PFSK-1 (cell line): ENCODE results near the gene STYX.

Experiments used
- FOXP2 ChIP-seq: optimal IDR thresholded peaks from 2 replicates; pipeline ENCODE3; 2011; ENCODE audit warnings: borderline replicate concordance, control low read depth, inconsistent platforms; ENCODE audit not compliant: insufficient read depth; ENCODE audit errors: extremely low read length, extremely low read depth
- POLR2AphosphoS5 ChIP-seq: IDR thresholded peaks from 2 replicates; pipeline ENCODE4 v1.6.1; 2012; ENCODE audit warnings: low read depth, mild to moderate bottlenecking, control low read depth, low read length, moderate library complexity
- REST ChIP-seq, 2 experiments: IDR thresholded peaks; 2 replicates each; pipeline versions ENCODE4 v1.6.1 to v1.8.0; 2011 to 2012; ENCODE audit warnings: low read depth in 2 of 2, low read length in 2 of 2, control low read depth in 1 of 2, inconsistent platforms in 1 of 2, mild to moderate bottlenecking in 1 of 2, moderate library complexity in 1 of 2; ENCODE audit not compliant: insufficient read depth in 1 of 2
- SIN3A ChIP-seq: IDR thresholded peaks from 2 replicates; pipeline ENCODE4 v1.6.1; 2012; ENCODE audit warnings: mild to moderate bottlenecking, low read length, moderate library complexity, borderline replicate concordance; ENCODE audit not compliant: insufficient read depth
- TAF1 ChIP-seq: IDR thresholded peaks from 2 replicates; pipeline ENCODE4 v1.6.1; 2012; ENCODE audit warnings: low read length, control low read depth, borderline replicate concordance; ENCODE audit not compliant: insufficient read depth

The STYX gene

GRCh38 chr14:52692248-52692962 lies 37.6 kb upstream of the STYX start:
- TF ChIP-seq POLR2AphosphoS5 = no peak

- TF ChIP-seq REST (IDR thresholded peaks at IDR 0.05; ENCODE audit: insufficient read depth in 1 of 2, low read depth in 2 of 2, low read length in 2 of 2) (no peak), TAF1 (no peak), SIN3A (no peak), POLR2AphosphoS5 (no peak)
Measured at GRCh38 chr14:52693036-52693435, 36.9 kb upstream of the STYX start.

- no peak for TF ChIP-seq SIN3A
- no peak for TF ChIP-seq REST (IDR thresholded peaks at IDR 0.05; ENCODE audit: insufficient read depth in 1 of 2, low read depth in 2 of 2, low read length in 2 of 2)
- TF ChIP-seq POLR2AphosphoS5 = no peak
- no peak for TF ChIP-seq FOXP2
- no peak for TF ChIP-seq TAF1
Measured at GRCh38 chr14:52693532-52693931, 36.4 kb upstream of the STYX start.

GRCh38 chr14:52694761-52695480 lies 35.0 kb upstream of the STYX start:
- TF ChIP-seq FOXP2 = peak; percentile 14
- no peak for TF ChIP-seq SIN3A

- TF ChIP-seq FOXP2 = peak; percentile 6
- TF ChIP-seq POLR2AphosphoS5 = no peak
- TF ChIP-seq REST (IDR thresholded peaks at IDR 0.05; ENCODE audit: insufficient read depth in 1 of 2, low read depth in 2 of 2, low read length in 2 of 2) = no peak
- 0 out of 2 replicates have a peak, but pooled peaks have one; percentile 50 for TF ChIP-seq SIN3A
Measured at GRCh38 chr14:52695481-52696091, 34.4 kb upstream of the STYX start, which contains the start of gene ERO1A. ERO1A (minus strand) TSS chr14:52695558; CDS start chr14:52695481, 77 bp downstream.

GRCh38 chr14:52700701-52701172 lies 29.2 kb upstream of the STYX start:
- no peak for TF ChIP-seq TAF1
- no peak for TF ChIP-seq REST (IDR thresholded peaks at IDR 0.05; ENCODE audit: insufficient read depth in 1 of 2, low read depth in 2 of 2, low read length in 2 of 2)
- no peak for TF ChIP-seq FOXP2
- TF ChIP-seq SIN3A = no peak
- TF ChIP-seq POLR2AphosphoS5 = no peak
